K562 (cell line): Measurements from ENCODE around the gene ZNF133. TPM values are rescaled to one million over a fixed set of nuclear protein-coding genes. Genes with fewer than 3 reads are reported as not detected.

Source experiments
- ATAC-seq: fragments of 200-7000 bp; cut with Tn5 transposase; 3 replicates; pipeline ENCODE4 v1.9.1; 2020; ENCODE audit warnings: moderate library complexity
- BruUV-seq: library from RNA; stranded (reverse); fragments of 400-500 nt; replicated peaks from 2 replicates; lab custom pipeline; 2021; lab: Mats Ljungman, UMichigan
- CTCF ChIA-PET: fragments of 300-600 bp; formaldehyde crosslinking; extraction: SDS; loops from one replicate; lab custom pipeline; 2021; ENCODE audit warnings: low intra/inter-chr PET ratio; lab: Yijun Ruan, JAX
- POLR2A ChIA-PET: fragments of 300-600, 350-650 bp; sonication (Branson Sonifier 250); formaldehyde crosslinking; extraction: SDS; loops from one replicate; lab custom pipeline; 2021; ENCODE audit warnings: antibody characterized with exemption, inconsistent platforms; lab: Yijun Ruan, JAX
- DNase-seq, 4 experiments: peaks; one replicate each; pipeline versions ENCODE4 v3.0.0 to v3.0.0-alpha.2; 2011 to 2018; ENCODE audit warnings: low spot score in 3 of 4, mixed read lengths in 3 of 4; ENCODE audit errors: extremely low read depth in 1 of 4
- FAIRE-seq: peaks from 2 replicates; lab custom pipeline; 2011; peaks lifted over from hg19 to GRCh38; lab: Jason Lieb, UNC
- H2AFZ ChIP-seq: 2 replicates; pipeline ENCODE4 v1.6.0; 2011; ENCODE audit warnings: low read depth, low read length, control low read depth, inconsistent platforms
- H3K27ac ChIP-seq: fragments of 200-600 bp; 3 replicates; pipeline ENCODE4 v1.8.0; 2011; ENCODE audit warnings: low read depth, mild to moderate bottlenecking, control low read depth, inconsistent platforms, low read length, moderate library complexity, mixed read lengths; ENCODE audit errors: extremely low read depth
- H3K27me3 ChIP-seq, 2 experiments: fragments of 300-600 bp in 1 of 2; 2 replicates in 1 of 2; 3 replicates in 1 of 2; pipeline versions ENCODE4 v1.6.0 to v1.8.0; 2011; ENCODE audit warnings: inconsistent platforms in 2 of 2, low read length in 2 of 2, mild to moderate bottlenecking in 1 of 2, mixed read lengths in 1 of 2, moderate library complexity in 1 of 2; ENCODE audit not compliant: control insufficient read depth in 2 of 2, insufficient read depth in 2 of 2
- H3K36me3 ChIP-seq: fragments of 300-600 bp; 3 replicates; pipeline ENCODE4 v1.8.0; 2011; ENCODE audit warnings: mild to moderate bottlenecking, low read length, inconsistent platforms; ENCODE audit not compliant: control insufficient read depth, insufficient read depth
- H3K4me1 ChIP-seq, 2 experiments: fragments of 200-600 bp in 1 of 2; replicated peaks in 1 of 2; 2 replicates in 1 of 2; 3 replicates in 1 of 2; pipeline versions ENCODE4 v1.5.1 to v1.8.0; 2011; ENCODE audit warnings: inconsistent platforms in 2 of 2, low read length in 2 of 2, mild to moderate bottlenecking in 1 of 2, mixed read lengths in 1 of 2, moderate library complexity in 1 of 2; ENCODE audit not compliant: control insufficient read depth in 2 of 2, insufficient read depth in 2 of 2
- H3K4me2 ChIP-seq: 2 replicates; pipeline ENCODE4 v1.6.1; 2011; ENCODE audit warnings: low read length, control low read depth, inconsistent platforms, mixed read lengths; ENCODE audit not compliant: insufficient read depth
- H3K4me3 ChIP-seq: fragments of 200-600 bp; sonication (generic), shearing (Covaris generic); 2 replicates; pipeline ENCODE4 v1.5.1; 2016; ENCODE audit warnings: control low read depth, inconsistent platforms
- H3K79me2 ChIP-seq: fragments of 200-600 bp; 3 replicates; pipeline ENCODE4 v1.8.0; 2011; ENCODE audit warnings: low read length, inconsistent platforms; ENCODE audit not compliant: control insufficient read depth, insufficient read depth
- H3K9ac ChIP-seq, 2 experiments: 2 replicates each; pipeline versions ENCODE4 v1.6.0 to v1.6.1; 2011; ENCODE audit warnings: low read depth in 2 of 2, low read length in 2 of 2, control low read depth in 1 of 2, inconsistent platforms in 1 of 2, mild to moderate bottlenecking in 1 of 2, mixed read lengths in 1 of 2; ENCODE audit not compliant: insufficient read depth in 1 of 2
- H3K9me1 ChIP-seq: one replicate; pipeline ENCODE4 v1.6.0; 2011; ENCODE audit warnings: inconsistent platforms, mild to moderate bottlenecking, low read length, moderate library complexity; ENCODE audit not compliant: control insufficient read depth, insufficient read depth
- H3K9me3 ChIP-seq: replicated peaks from 2 replicates; pipeline ENCODE4 v1.5.1; 2011; ENCODE audit warnings: low read depth, low read length, inconsistent platforms; ENCODE audit not compliant: control insufficient read depth, insufficient read depth
- H4K20me1 ChIP-seq: replicated peaks from 2 replicates; pipeline ENCODE4 v1.6.1; 2011; ENCODE audit warnings: low read length, inconsistent platforms, mixed read lengths; ENCODE audit not compliant: control insufficient read depth, insufficient read depth
- ATF4 ChIP-seq: fragments of 450-650 bp; formaldehyde crosslinking; IDR thresholded peaks from 2 replicates; pipeline ENCODE4 v1.4.0; 2022; ENCODE audit warnings: mild to moderate bottlenecking, moderate library complexity
- GTF2B ChIP-seq: IDR thresholded peaks from 2 replicates; pipeline ENCODE4 v1.6.1; 2011; ENCODE audit not compliant: insufficient read length; ENCODE audit errors: extremely low read depth
- HMGN3 ChIP-seq: IDR thresholded peaks from 2 replicates; pipeline ENCODE4 v1.6.1; 2011; ENCODE audit warnings: borderline replicate concordance, low read depth, mild to moderate bottlenecking, mixed read lengths, low read length; ENCODE audit not compliant: insufficient read length; ENCODE audit errors: extremely low read depth
- MAFF ChIP-seq: IDR thresholded peaks from 2 replicates; pipeline ENCODE4 v1.6.1; 2012; ENCODE audit warnings: low read length, improper control_type of control experiment
- MBD1 ChIP-seq: fragments of 250-450 bp; sonication (Bioruptor Pico); IDR thresholded peaks from 2 replicates; pipeline ENCODE4 v1.8.0; 2022; ENCODE audit warnings: inconsistent platforms
- MYNN ChIP-seq, 2 experiments: sonication (generic); formaldehyde crosslinking in 1 of 2; IDR thresholded peaks; 2 replicates each; pipeline versions ENCODE4 v1.5.0 to v1.6.1; 2016 to 2020; ENCODE audit warnings: antibody characterized with exemption in 1 of 2, missing genetic modification reagents in 1 of 2
- RBM14 ChIP-seq: fragments of 200-400 bp; formaldehyde crosslinking; IDR thresholded peaks from 2 replicates; pipeline ENCODE4 v1.6.1; 2018; ENCODE audit warnings: low read depth, mild to moderate bottlenecking, low read length, moderate library complexity, borderline replicate concordance; ENCODE audit not compliant: insufficient read depth
- SUPT5H ChIP-seq: fragments of 450-650 bp; IDR thresholded peaks from 2 replicates; pipeline ENCODE4 v1.6.1; 2016
- ZFP91 ChIP-seq: sonication (generic); formaldehyde crosslinking; IDR thresholded peaks from 2 replicates; pipeline ENCODE4 v1.8.0; 2022; ENCODE audit warnings: mild to moderate bottlenecking, missing genetic modification reagents
- ZFX ChIP-seq: sonication (generic); formaldehyde crosslinking; IDR thresholded peaks from 2 replicates; pipeline ENCODE4 v1.8.0; 2022; ENCODE audit warnings: mild to moderate bottlenecking, missing genetic modification reagents, moderate library complexity
- WGBS: fragments of 100-300 bp; shearing (Covaris generic); methylation state at CpG from one replicate; pipeline ENCODE4 v1.1.6; 2016; ENCODE audit warnings: low coverage, mixed read lengths; ENCODE audit not compliant: insufficient coverage; ENCODE audit errors: missing lambda C conversion rate; 5-methylcytosine and 5-hydroxymethylcytosine counted together
- in situ Hi-C: fragments of 300-500 bp; cut with MboI; formaldehyde crosslinking; loops from 4 replicates; pipeline ENCODE4 v1.15.0; 2018; ENCODE audit warnings: inconsistent platforms, mixed read lengths
- intact Hi-C: fragments of 100-400 bp; cut with micrococcal nuclease; formaldehyde crosslinking; loops from 2 replicates; pipeline ENCODE4 v1.14.2; 2022
- polyA plus RNA-seq, 8 experiments: library from polyadenylated mRNA; depleted of rRNA in 4 of 8; stranded (reverse) in 5 of 8; unstranded in 3 of 8; fragments of >200 nt; fragmentation: Nextera tagmentation in 2 of 8; fragmentation: Illumina TruSeq in 1 of 8; extraction: Ambion mirVana in 2 of 8; extraction: Trizol in 1 of 8; gene quantifications; 2 replicates each; pipeline versions ENCODE4 v1.2.1 to v1.2.3, GENCODE V29; 2011 to 2014; ENCODE audit warnings: inconsistent platforms in 1 of 8, missing spikeins in 1 of 8
- total RNA-seq, 7 experiments: library from RNA; depleted of rRNA in 6 of 7; stranded (reverse); fragments of >200 nt in 6 of 7; fragmentation: Illumina TruSeq in 2 of 7; extraction: Trizol in 2 of 7; gene quantifications; 2 replicates each; pipeline versions ENCODE4 v1.2.1 to v1.2.3, GENCODE V29; 2011 to 2021; ENCODE audit warnings: low replicate concordance in 1 of 7

Gene ZNF133
- total and polyA plus RNA-seq, 9 of the 15 experiments (the other 6 are each of a cell fraction or from before 2014, with no cell fraction given), result 1.1 to 6.5 (median 3.8) TPM

- no peaks in the 10 kb centered on the region for H3K79me2 ChIP-seq
- H3K36me3 ChIP-seq, result no peaks in the 10 kb centered on the region
- H3K27ac ChIP-seq, result no peak overlapping the region
- H3K27me3 ChIP-seq, result no peaks in the 10 kb centered on the region; a peak in 1 of 5 replicates
- no peak overlapping the region for H3K4me3 ChIP-seq
- ATAC-seq, result no peak
- CTCF ChIA-PET, result no interaction called here
- DNase-seq, result no peak
- POLR2A ChIA-PET, result no interaction called here
- H3K4me2 ChIP-seq, result no peak overlapping the region
- no peaks in the 10 kb centered on the region for H3K9me1 ChIP-seq
- no peaks in the 10 kb centered on the region for H3K9me3 ChIP-seq
- WGBS, result 0% methylated on average over 1 of the region's 1 CpG
- H4K20me1 ChIP-seq, result no peaks in the 10 kb centered on the region
- intact Hi-C loops, result no loop called here
- H3K4me1 ChIP-seq, result no peaks in the 10 kb centered on the region
- no TSS peak for BruUV-seq
- TF ChIP-seq RBM14 (no peak), SUPT5H (no peak)
- H2AFZ ChIP-seq, result no peak overlapping the region
- no peak for FAIRE-seq
- no peak overlapping the region for H3K9ac ChIP-seq
- in situ Hi-C loops, result no loop called here
Measured at GRCh38 chr20:18360635-18361034, 72.3 kb downstream of the ZNF133 start.

- FAIRE-seq (no peak), DNase-seq (no peak), ATAC-seq (no peak)
- Histone ChIP-seq H3K9ac (no peak overlapping the region), H4K20me1 (no peaks in the 10 kb centered on the region), H3K9me1 (no peaks in the 10 kb centered on the region), H2AFZ (no peak overlapping the region), H3K27me3 (no peaks in the 10 kb centered on the region; a peak in 1 of 5 replicates), H3K79me2 (no peaks in the 10 kb centered on the region), H3K4me3 (no peak overlapping the region), H3K27ac (no peak overlapping the region), H3K4me2 (no peak overlapping the region), H3K9me3 (no peaks in the 10 kb centered on the region), H3K4me1 (no peaks in the 10 kb centered on the region), H3K36me3 (no peaks in the 10 kb centered on the region)
- in situ Hi-C loops, result no loop called here
- intact Hi-C loops, result no loop called here
- ChIA-PET CTCF (no interaction called here), POLR2A (no interaction called here)
- 0% methylated on average over 1 of the region's 1 CpG for WGBS
- BruUV-seq, result no TSS peak
- TF ChIP-seq ZFP91 (CRISPR knock-in tag), result no peak
- TF ChIP-seq MAFF, result no peak
- no peak for TF ChIP-seq ZFX
- TF ChIP-seq MYNN (IDR thresholded peaks at IDR 0.05), result no peak
- TF ChIP-seq MYNN (CRISPR knock-in tag; IDR thresholded peaks at IDR 0.05), result no peak
- TF ChIP-seq ATF4 (CRISPR knock-in tag), result no peak
- no peak for TF ChIP-seq GTF2B
- no peak for TF ChIP-seq MBD1 (CRISPR knock-in tag)
- TF ChIP-seq HMGN3, result no peak
Measured at GRCh38 chr20:18361678-18362077, 73.4 kb downstream of the ZNF133 start.
